GM19239 (cell line): Measurements from ENCODE around the gene SPINK9.
"Not testable (repeated sequence)": the region's sequence is repeated elsewhere in the genome, so short reads cannot be mapped to it uniquely, and the experiment has no call there.

Source experiments
- DNase-seq: peaks from one replicate; pipeline ENCODE4 v3.0.0; 2011; ENCODE audit warnings: low spot score; ENCODE audit not compliant: insufficient read length
- FAIRE-seq: peaks from 2 replicates; lab custom pipeline; 2011; peaks lifted over from hg19 to GRCh38; lab: Jason Lieb, UNC

Gene SPINK9

GRCh38 chr5:148335259-148335658, at the start of gene SPINK9:
Gene SPINK9, plus strand, starts transcription at chr5:148335559. Its CDS starts 55 bp downstream, at chr5:148335614.
- FAIRE-seq (no peak), DNase-seq (no peak)

- FAIRE-seq (no peak), DNase-seq (no peak)
Measured at GRCh38 chr5:148290271-148291195, 44.8 kb upstream of the SPINK9 start.

GRCh38 chr5:148297731-148298130, 37.6 kb upstream of the SPINK9 start:
- FAIRE-seq, result no peak
- DNase-seq, result no peak

GRCh38 chr5:148306446-148306845, 28.9 kb upstream of the SPINK9 start:
- DNase-seq, result no peak
- no peak for FAIRE-seq

- no peak for FAIRE-seq
Measured at GRCh38 chr5:148309019-148309418, 26.3 kb upstream of the SPINK9 start.

GRCh38 chr5:148309746-148310145, 25.6 kb upstream of the SPINK9 start:
- FAIRE-seq (no peak), DNase-seq (no peak)

More at GRCh38 chr5:148309019-148309418, 26.3 kb upstream of the SPINK9 start:
- DNase-seq, result no peak

- DNase-seq (no peak), FAIRE-seq (no peak)
Measured at GRCh38 chr5:148311484-148311883, 23.9 kb upstream of the SPINK9 start.

GRCh38 chr5:148312153-148312552, 23.2 kb upstream of the SPINK9 start, which contains the start of gene SPINK7:
Gene SPINK7, plus strand, starts transcription at chr5:148312423. Its CDS starts 61 bp downstream, at chr5:148312484.
- FAIRE-seq (no peak), DNase-seq (no peak)

GRCh38 chr5:148314187-148314586, 21.2 kb upstream of the SPINK9 start:
- FAIRE-seq (no peak), DNase-seq (no peak)

GRCh38 chr5:148314731-148315130, 20.6 kb upstream of the SPINK9 start:
- DNase-seq (no peak), FAIRE-seq (no peak)

GRCh38 chr5:148320011-148320963, 15.1 kb upstream of the SPINK9 start:
- FAIRE-seq, DNase-seq: not testable (repeated sequence)

- DNase-seq, result no peak
- FAIRE-seq, result no peak
Measured at GRCh38 chr5:148333262-148333849, 2.0 kb upstream of the SPINK9 start.

GRCh38 chr5:148336704-148337435, 1.5 kb downstream of the SPINK9 start:
- FAIRE-seq (no peak), DNase-seq (no peak)

- DNase-seq, result no peak
- no peak for FAIRE-seq
Measured at GRCh38 chr5:148342371-148343045, 7.1 kb downstream of the SPINK9 start.

- FAIRE-seq (no peak), DNase-seq (no peak)
Measured at GRCh38 chr5:148343046-148343407, 7.7 kb downstream of the SPINK9 start.

GRCh38 chr5:148343603-148344487, 8.5 kb downstream of the SPINK9 start:
- no peak for DNase-seq
- no peak for FAIRE-seq

- no peak for FAIRE-seq
- DNase-seq, result no peak
Measured at GRCh38 chr5:148347706-148348105, 12.3 kb downstream of the SPINK9 start.

- FAIRE-seq, result no peak
- no peak for DNase-seq
Measured at GRCh38 chr5:148352696-148353095, 17.3 kb downstream of the SPINK9 start.
